GM19043 (cell line): ENCODE data around the gene HLA-DPB1.

Experiments used
- ATAC-seq: cut with Tn5 transposase; IDR thresholded peaks from one replicate; pipeline ENCODE4 v1.9.1; 2021; ENCODE audit warnings: low read depth; ENCODE audit not compliant: unreplicated experiment

Gene HLA-DPB1

GRCh38 chr6:33124947-33125346, 49.2 kb downstream of the HLA-DPB1 start:
- ATAC-seq: no peak

- no peak for ATAC-seq
These were observed 50.4 kb downstream of the HLA-DPB1 start for GRCh38 chr6:33126101-33126714.

GRCh38 chr6:33128318-33128717, 52.5 kb downstream of the HLA-DPB1 start:
- ATAC-seq: no peak

GRCh38 chr6:33132081-33132524, 56.3 kb downstream of the HLA-DPB1 start:
- no peak for ATAC-seq

GRCh38 chr6:33136310-33136900, 60.6 kb downstream of the HLA-DPB1 start:
- ATAC-seq: no peak
